Femur (tissue), 1 donor: ENCODE data around the gene PTPRN2.

ENCODE experiments used
- DNase-seq: peaks from one replicate; pipeline ENCODE4 v3.0.0-alpha.2; 2017

PTPRN2 gene

DNA sequence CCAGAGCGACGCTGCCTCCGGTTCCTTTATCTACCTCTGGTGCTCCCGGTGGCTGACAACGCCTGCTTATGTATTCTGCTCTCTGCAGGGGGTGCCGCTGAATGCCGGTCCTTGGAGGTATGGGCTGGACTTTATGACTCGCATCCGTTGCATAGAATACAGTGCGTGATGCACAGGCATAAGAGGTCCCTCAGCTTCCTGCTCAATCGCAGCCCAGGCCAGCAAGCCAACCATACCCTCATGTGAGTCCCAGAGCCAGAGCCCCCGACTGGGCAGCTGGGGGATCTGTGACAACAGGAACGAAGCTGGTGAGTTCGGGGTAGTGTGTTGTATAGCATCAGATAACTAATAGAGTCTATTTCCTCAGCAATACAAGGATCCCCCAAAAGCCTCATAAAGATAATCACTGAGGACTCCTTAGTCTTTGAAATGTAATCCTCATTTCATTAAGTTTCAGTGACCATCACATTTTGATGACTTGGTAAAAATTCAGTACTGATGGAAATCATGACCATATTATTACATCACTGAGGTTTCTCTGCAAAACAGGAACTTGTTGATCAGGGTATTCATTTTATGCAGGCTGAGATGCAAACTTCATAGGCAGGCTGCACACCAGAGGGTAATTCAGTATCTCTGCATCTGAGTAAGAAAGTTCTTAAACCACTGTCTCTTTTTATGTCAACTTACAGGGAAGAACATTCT is 607.8 kb downstream of the PTPRN2 start:
- no peak for DNase-seq

DNA sequence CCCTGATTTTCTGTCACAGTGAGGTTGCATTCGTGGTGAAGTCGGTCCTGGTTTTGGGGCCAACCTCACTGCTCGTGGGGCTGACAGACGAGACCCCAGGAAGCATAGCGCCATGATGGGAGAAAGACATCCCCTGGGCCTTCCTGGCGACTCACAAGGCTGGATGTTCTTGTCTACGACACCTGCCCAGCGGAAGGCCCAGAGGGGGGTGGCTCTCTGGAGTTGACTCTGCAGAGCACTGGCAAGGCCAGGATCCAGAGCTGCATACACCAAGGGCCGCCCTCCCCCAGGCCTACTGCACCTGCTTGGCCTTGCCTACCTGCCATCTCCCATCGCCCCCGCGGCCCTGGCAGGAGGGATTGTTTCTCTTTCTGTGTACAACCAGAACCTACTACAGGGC is 608.9 kb downstream of the PTPRN2 start:
- DNase-seq, result no peak

DNA sequence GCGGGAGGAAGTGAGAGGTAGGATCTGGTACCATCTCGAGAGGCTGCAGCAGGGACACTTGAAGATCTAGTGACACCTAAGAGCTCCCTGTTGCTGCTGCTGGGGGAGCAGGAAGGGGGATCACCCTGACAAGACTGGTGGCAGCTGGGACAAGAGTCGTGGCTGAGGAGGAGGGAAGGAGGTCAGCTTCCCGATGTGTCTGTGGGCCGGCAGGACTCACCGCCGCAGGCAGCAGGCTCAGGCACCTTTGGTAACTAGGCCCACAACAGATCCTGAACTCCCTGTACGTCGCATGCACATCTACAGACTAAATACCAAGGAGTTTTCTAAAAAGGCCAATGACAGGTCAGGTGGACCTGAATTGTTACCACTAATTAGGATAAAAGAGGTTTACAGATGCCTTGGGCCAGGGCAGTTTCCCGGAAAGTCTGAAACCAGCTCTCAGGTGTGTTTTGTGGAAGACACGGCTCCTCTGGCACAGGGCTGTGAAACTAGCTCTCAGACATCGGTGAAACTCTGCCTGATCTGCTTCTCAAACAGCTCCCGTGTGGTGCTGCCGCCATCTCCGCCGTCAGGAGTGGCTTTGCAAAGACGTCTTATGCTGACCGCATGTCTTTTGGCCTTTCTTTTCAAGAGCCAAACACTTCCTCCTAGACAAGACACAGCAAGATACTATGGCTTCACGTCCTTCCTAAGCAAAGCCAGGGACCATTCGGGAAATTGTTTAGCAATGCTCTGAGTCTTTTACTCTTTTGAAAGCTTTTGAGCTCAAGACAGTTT is 609.7 kb downstream of the PTPRN2 start:
- no peak for DNase-seq

DNA sequence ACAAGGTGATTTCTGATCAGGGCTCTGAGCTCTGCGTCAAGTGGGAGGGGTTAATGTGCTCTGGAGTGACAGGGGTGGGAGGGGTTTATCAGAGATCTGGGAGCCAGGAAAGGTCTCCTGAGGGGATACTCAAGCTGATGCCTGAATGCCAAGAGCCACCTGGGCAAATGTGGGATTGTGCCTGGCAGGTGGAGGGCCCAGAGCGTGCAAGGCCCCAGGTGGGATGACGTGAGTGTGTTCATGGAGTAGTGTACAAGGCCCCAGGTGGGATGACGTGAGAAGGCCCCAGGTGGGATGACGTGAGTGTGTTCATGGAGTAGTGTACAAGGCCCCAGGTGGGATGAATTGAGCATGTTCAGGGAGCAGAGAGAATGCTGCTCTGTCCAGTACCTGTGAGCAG is 610.3 kb downstream of the PTPRN2 start:
- no peak for DNase-seq

DNA sequence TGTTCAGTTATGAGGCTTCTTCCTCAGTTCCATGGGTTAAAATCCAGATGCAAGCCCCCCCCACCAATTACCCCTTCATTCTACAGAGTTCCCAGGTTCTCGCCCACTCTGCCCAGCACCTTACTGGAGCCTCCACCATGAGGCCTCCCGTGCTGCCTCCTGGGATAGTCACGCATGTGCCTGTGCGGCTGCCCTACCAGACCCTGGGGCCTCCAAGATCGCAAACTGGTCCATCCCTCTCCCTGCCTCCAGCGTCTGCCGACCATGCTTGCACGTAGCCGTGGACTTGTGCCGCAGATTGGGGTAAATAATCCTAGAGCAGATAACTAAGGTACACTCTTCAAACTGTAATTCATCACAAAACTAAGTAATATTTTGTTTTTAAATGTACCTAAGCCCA is 611.2 kb downstream of the PTPRN2 start:
- DNase-seq, result no peak

DNA sequence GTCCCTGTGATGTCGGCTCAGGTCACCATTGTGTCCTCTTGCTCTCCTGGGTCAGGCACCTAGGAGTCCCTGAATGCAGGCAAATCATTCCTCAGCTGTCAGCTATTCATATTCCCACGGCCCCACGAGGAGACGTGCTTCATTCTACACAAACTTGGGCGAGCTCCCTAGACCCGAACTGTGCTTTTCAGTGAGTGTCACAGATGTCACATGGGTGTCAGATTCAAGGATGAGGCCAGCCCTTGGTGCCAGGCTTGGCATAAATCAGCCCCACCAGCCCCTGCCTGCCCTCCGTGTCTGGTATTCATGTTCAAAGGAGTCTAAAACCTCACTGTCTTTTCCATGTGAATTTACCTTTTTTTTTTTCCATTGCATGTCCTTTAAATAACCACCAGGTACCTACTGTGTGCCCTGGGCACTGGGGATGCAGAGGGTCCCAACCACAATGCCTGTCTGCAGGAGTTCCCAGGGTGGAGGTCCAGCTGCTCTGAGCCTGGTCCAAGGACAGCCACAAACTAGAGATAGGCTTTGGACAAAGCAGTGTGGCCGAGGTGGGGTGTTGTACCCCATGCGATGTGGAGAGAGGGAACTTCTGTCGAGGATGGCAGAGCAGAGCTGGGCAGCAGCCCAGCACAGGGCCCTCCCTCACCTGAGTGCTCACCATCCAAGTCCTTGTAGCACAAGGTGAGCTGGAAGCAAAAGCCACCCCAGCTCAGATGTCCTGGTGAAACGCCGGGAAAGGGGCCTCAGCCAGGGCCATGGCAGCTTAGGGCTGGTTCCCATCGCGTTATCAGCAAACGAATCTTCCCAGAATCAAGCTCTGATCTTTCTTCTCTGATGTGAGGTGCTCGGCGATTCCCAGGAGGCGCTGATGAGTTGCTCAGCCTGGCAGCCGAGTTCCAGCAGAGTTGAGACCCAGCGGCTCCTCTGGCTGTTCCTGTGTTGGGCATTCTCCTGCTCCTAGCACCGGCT is 611.9 kb downstream of the PTPRN2 start:
- no peak for DNase-seq

DNA sequence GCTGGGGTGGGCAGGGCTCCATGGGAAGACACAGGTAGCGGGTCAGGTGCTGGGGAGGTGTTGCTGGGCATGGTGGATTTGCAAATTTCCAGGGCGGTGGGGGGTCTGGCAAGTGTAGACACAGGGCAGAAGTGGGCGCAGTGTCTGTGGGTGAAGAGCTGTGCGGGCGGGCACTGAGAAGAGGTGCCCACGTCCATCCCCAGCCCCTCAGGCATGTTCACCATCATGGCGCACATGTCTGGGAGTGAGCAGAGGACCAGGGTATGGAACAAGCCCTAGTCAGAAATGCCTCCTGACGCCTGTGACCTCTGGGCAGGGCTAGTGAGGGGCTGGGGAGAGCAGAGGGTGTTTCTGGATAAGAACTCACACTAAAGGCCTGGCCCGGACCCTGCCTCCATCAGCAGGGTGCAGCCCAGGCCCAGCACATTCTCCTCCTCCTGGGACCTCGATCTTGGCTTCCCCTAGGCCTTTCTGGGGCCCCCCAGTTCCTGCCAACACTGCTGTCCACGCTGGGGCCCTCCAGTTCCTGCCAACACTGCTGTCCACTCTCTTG is 612.9 kb downstream of the PTPRN2 start:
- DNase-seq, result no peak

DNA sequence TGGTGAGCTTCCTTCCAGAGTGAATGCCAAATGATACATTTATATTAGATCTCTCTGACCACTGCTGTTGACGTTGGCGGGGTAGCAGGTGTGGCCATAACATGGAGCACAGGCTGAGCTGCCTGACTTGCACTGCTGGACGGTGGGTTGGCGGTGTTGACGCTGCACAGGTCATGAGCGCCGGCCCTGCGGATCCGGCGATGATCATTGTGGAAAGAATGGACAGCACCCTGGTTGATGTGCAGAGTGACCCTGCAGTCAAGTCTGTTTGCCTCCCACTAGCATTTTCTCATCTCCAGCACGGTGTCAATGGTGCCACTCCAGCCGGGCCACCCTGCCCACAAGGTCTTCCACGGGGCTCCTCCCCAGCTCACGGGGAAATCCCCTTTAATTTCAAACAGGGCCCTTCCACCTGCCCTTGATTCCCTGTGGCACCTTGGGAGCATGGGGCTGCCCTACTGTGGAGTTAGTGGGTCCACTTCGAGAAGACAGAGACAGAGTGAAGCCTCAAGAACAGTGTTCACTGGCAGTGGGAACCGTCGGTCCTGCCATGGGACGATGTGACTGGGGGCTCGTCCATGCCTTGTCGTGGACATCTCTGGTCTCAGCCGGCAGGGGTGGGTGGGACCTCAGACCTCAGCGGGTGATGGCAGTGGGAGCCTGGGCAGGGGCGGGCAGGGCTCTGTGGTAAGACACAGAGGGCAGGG is 613.5 kb downstream of the PTPRN2 start:
- DNase-seq, result no peak

DNA sequence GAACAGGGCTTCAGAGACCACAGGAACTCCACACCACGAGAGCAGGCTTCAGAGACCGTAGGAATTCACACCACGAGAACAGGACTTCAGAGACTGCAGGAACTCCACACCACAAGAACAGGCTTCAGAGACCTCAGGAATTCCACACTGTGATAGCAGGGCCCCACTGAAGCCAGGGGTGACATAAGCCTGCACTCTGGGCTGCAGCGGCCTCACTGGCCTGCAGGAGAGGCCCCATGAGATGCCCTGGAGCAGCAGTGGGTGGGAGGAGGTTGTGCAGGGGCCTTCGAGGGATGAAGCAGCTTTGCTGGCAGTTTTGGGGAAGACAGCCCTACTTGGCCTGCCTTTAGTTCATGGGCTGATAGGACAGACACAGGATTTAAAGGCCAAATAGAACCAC is 614.7 kb downstream of the PTPRN2 start:
- no peak for DNase-seq

DNA sequence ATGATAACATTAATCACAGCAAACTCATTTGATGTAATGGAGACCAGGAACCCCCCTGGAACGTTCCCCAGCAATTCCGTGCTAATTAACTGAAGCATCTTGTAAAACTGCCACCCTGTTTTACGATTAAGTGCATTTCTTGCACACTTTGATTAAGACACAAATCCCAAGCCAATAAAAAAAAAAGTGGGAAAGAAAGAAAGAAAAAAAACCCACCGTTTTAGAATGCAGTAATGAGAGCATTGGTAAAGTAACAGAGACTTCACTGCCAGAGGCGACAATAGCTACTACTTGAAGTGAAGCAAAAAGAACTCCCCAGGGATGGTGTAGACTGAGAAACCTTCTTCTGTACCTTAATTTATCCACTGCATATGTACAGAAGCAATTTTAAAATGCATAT is 616.1 kb downstream of the PTPRN2 start:
- DNase-seq, result no peak

DNA sequence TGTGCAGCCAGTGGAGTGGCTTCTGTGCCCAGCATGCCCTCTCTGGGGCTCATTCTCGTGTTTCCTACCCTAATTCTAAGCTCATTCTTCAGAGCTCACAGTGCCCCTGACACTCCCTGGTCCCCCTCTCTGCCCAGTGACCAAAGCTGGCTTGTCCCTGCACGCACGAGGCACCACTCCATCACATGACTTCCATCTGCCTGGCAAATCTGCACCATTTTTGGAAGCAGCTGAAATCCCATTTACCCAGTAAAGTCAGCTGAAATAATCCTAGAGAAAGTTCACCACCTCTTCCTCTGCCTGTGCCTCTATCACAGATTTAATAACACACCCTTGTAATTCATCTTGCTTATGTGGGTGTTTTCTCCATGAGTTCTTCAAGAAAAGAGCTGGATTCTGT is 616.9 kb downstream of the PTPRN2 start:
- DNase-seq, result no peak

DNA sequence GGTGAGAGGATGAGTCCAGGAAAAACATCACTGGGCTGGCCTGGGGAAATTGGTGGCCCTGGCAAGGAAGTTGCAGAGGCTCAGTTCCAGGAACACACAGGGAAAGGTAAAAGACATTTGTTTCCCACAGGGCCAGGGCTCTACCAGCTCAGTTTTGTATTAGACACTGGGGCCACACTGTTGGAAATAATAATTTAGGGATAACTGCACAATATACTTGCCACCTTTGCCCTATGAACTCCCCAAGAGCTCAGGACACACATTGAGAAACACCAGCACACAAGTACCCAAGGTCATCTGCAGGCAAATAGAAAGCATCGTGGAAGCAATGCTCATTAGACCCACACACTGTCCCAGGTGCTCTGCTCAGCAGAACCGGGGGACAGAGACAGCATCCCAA is 617.6 kb downstream of the PTPRN2 start:
- no peak for DNase-seq

DNA sequence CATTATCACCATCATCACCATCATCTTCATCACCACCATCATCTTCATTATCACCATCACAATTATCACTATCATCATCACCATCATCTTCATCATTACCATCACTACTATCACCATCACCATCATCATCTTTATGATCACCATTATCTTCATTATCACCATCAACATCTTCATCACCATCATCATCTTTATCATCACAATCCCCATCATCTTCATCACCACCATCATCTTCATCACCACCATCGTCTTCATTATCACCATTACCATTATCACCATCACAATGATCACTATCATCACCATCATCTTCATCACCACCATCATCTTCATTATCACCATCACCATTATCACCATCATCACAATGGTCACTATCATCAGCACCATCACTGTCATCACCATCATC is 621.1 kb downstream of the PTPRN2 start:
- DNase-seq, result no peak

DNA sequence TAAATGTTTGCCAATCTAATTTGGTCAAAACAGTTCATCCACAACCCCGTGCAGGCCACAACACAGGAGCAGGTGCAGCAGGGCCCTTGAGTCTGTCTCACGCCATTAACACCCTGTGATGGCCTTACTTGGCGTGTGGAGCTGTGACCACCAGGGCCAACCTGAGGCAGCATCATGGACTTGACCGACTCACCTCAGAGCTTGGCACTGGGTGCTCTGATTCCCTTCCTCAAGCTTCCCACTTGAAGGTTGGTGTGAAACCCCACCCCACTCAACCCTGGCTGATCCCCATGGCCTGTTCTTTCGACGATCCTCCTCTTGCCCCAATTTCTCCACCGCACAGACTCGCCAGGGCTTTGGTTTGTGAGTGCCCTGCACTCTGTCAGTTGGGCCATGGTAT is 623.1 kb downstream of the PTPRN2 start:
- no peak for DNase-seq

DNA sequence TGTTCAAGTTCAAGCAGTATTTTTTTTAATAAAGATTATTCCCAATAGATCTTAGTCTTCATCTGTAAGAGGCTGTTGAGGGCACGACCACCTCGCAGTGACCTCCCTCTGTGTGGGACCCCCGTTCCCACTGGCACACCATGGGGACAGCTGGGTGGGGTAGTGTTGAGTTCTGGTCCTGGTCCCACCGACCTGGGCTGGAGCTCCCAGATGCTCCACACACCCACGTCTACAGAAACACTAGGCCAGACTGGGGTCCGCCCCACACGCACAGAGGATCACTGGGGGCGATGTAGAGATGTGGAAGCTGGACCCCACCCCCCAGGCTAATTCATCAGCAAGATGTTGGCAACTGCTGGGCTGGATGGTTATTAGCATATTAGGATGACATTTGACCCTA is 623.6 kb downstream of the PTPRN2 start:
- DNase-seq, result no peak

DNA sequence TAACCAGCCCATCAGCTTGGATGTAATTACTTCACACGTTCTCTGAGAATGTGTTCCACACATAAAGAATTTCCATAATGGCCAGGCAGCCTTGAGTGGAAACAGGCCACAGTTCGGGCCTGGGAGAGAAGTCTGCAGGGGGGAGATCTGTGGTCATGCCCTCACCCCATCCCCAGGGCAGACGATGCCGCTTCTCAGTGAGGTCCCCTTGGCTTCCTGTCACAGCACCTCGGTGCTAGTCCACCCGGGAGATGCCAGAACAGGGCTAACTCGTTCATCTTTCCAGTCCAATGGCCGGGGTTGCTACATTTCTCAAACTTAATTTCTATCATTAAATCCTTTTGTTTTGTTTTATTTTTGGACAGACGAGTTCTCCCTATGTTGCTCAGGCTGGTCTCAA is 624.1 kb downstream of the PTPRN2 start:
- DNase-seq, result no peak

DNA sequence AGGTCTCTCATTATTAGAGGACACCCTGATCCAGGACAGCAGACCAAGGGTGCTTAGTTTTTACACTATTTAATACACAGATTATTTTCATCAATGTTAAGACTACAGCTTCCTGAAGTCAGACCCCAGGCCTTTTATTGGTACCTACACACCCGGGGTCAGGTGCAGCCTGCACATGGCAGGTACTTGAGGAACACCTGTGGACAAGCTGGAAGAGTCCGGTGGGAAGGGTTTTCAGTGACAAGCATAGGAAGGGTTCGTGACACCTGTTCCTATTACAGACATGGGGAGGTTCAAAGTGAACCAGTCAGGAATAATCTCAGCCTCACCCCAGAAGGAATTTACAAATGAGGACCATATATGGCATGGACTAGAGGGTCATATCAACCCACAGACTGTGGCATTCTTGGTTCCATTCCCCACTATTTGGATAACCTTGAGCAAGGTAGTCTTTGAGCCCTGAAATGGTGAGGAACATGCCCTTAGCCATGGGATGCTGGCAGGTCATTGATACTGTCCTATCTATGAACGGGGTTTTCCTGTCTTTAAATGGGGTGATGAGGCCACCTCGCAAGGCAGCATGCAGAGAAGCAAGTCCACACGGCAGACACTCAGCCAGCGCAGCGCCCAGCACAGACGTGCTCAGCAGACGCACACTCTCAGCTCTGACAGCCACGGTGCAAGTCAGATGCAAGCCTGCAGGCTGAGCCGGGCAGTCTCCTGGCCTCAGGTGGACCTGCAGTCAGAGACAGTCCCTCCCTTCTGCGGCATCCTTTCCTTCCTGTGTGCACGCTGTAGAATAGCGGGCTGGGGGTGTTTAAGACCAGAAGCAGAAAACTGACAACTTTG is 624.9 kb downstream of the PTPRN2 start:
- DNase-seq, result no peak

DNA sequence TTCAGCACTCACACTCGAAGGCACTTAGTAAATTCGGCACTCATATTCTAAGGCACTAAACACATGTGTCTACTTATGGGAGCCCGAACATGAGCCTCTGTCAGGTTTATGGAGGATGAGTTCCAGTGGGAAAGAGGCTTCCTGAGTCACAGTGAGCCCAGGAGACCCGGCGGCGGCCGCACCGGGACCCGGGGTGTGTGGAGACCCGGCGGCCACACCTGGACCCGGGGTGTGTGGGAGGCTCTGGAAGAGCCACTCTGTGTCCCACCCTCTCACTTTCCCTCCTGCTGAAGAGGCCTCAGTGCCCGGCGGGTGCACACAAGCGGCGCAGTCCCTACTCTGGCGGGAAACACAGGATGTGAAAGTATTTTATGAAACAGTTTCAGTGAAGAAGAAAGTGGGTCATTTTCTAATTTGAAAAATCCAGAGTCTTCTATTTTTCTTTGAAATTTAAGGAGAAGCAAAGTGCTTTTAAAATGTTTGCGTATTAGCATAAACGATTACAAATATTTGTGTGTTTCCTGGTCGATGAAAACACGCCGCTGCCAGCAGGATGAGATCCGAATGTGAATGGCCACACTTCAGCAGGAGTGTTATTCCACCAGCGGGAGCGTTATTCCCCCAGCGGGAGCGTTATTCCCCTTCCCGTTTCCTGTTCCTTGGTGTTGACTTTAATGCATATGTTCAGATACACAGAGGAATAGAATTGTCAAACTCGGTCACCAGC is 625.7 kb downstream of the PTPRN2 start:
- DNase-seq, result no peak

DNA sequence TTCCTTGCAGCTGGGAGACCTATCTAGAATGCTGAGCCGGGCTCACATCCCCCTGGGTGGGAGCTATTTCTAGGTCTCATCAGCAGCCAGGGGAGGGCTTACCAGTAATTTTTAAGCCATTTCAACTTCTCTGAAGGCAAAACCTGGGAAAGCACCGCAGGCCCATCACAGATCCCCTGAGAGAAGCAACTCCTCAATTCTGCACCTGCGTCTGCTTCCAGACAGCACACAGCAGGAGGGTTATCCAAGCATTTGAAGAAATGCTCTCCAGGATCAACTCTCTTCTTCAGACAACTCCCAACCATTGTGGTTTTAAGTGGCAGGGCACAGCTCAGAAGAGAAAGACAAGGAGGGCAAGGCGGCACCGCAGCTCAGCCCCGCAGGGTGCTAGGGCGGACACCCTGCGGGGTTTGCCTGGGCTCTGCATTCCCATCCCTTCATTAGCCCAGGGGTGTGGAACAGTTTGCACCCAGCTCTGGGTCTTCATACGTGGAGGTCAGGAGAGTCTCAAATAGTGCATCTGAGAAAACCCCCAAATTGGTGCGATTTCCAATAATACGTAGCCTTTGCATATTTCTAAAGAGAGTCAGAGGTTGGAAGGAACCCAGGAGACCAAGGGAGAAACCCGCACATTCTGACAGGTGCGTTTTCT is 632.1 kb downstream of the PTPRN2 start:
- DNase-seq, result no peak

DNA sequence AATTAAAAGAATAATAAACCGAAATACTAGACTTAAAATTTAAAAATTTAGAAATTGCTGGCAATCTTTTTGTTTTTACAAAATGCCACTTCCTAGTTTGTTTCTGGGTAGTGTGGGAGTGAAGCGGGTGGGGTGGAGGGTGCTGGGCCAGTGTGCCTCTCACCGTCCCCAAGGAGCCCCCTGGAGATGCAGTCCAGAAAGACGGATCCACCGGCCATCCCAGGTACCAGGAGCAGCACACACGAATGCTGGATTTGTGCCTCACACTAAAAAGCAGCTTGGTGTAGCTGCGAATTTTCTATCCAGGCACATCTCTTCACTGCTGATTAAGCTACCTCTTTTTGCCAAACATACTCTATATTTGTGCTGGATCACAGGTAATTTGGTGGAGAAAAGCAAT is 632.7 kb downstream of the PTPRN2 start:
- DNase-seq, result no peak
